ENCODE data around the gene GFAP.

DNA sequence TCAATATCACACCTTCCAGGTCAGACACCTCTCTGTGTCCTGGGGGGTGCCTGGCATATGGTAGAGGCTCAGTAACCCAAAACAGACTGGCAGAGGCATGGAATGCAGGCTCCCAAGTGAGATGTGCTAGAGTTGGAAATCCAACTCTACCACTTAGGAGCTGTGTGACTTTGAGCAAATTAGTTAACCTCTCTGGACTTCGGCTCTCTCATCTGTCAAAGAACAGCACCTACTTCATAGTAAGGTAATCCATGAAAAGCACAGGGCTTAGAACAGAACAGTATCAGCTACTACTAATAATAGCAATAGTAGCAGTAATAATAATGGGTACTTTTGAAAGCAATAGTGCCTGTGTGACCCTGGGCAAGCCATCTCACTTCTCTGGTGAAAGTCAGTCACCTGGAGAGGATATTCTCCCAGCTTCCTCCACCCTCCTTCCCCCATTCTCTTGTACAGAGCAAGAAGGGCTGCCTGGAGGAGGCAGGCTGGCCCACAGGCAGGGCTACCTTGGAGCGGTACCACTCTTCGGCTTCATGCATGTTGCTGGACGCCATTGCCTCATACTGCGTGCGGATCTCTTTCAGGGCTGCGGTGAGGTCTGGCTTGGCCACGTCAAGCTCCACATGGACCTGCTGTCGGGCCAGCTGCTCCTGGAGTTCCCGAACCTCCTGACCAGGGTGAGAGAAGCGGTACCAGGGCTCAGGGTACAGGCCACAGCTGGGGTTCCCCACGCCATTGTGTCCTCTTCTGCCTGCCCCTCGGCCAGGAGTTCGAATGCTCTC, 2.3 kb downstream of the GFAP start:
- TF ChIP-seq, protein P1, sequence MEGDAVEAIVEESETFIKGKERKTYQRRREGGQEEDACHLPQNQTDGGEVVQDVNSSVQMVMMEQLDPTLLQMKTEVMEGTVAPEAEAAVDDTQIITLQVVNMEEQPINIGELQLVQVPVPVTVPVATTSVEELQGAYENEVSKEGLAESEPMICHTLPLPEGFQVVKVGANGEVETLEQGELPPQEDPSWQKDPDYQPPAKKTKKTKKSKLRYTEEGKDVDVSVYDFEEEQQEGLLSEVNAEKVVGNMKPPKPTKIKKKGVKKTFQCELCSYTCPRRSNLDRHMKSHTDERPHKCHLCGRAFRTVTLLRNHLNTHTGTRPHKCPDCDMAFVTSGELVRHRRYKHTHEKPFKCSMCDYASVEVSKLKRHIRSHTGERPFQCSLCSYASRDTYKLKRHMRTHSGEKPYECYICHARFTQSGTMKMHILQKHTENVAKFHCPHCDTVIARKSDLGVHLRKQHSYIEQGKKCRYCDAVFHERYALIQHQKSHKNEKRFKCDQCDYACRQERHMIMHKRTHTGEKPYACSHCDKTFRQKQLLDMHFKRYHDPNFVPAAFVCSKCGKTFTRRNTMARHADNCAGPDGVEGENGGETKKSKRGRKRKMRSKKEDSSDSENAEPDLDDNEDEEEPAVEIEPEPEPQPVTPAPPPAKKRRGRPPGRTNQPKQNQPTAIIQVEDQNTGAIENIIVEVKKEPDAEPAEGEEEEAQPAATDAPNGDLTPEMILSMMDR (conservative IDR thresholded peaks at IDR 0.05; ENCODE audit: low read length): no peak
- no peak for TF ChIP-seq EZH2phosphoT487 (IDR thresholded peaks at IDR 0.05; ENCODE audit: borderline replicate concordance)

Data from Loucy (cell line).